HepG2 (cell line): Measurements from ENCODE around the gene NIFK. TPM values are rescaled to one million over a fixed set of nuclear protein-coding genes. Genes with fewer than 3 reads are reported as not detected.

ENCODE experiments used
- ATAC-seq: fragments of 200-7000 bp; cut with Tn5 transposase; 3 replicates; pipeline ENCODE4 v1.9.1; 2020; ENCODE audit warnings: mild to moderate bottlenecking, moderate library complexity
- BruUV-seq: library from RNA; stranded (reverse); fragments of 400-500 nt; replicated peaks from 2 replicates; lab custom pipeline; 2021; lab: Mats Ljungman, UMichigan
- CTCF ChIA-PET: fragments of 300-600 bp; formaldehyde crosslinking; extraction: SDS; loops from one replicate; lab custom pipeline; 2021; ENCODE audit warnings: low total read pairs, inconsistent platforms, low intra/inter-chr PET ratio; lab: Yijun Ruan, JAX
- POLR2A ChIA-PET: fragments of 350-600 bp; sonication (Branson Sonifier 250); formaldehyde crosslinking; loops from one replicate; lab custom pipeline; 2020; ENCODE audit warnings: antibody characterized with exemption, inconsistent platforms; lab: Yijun Ruan, JAX
- DNase-seq: peaks from one replicate; pipeline ENCODE4 v3.0.0-alpha.2; 2015; ENCODE audit warnings: low spot score
- FAIRE-seq: peaks from 3 replicates; lab custom pipeline; 2011; peaks lifted over from hg19 to GRCh38; lab: Jason Lieb, UNC
- H2AFZ ChIP-seq: one replicate; pipeline ENCODE4 v1.6.1; 2011; ENCODE audit warnings: low read length, inconsistent platforms
- H3K27ac ChIP-seq: fragments of 300-600 bp; 3 replicates; pipeline ENCODE4 v1.8.0; 2011; ENCODE audit warnings: mixed run types, mild to moderate bottlenecking, mixed read lengths, low read length, inconsistent platforms; ENCODE audit not compliant: insufficient read depth; ENCODE audit errors: extremely low read length
- H3K27me3 ChIP-seq, 2 experiments: fragments of 200-600 bp in 1 of 2; 2 replicates in 1 of 2; 3 replicates in 1 of 2; pipeline versions ENCODE4 v1.6.0 to v1.8.0; 2011; ENCODE audit warnings: low read length in 2 of 2, mild to moderate bottlenecking in 2 of 2, moderate library complexity in 2 of 2, inconsistent platforms in 1 of 2; ENCODE audit not compliant: insufficient read depth in 2 of 2, control insufficient read depth in 1 of 2
- H3K36me3 ChIP-seq, 2 experiments: fragments of 200-600 bp in 1 of 2; replicated peaks in 1 of 2; 2 replicates in 1 of 2; 3 replicates in 1 of 2; pipeline versions ENCODE4 v1.5.1 to v1.8.0; 2011; ENCODE audit warnings: low read length in 2 of 2, inconsistent platforms in 1 of 2; ENCODE audit not compliant: insufficient read depth in 2 of 2, control insufficient read depth in 1 of 2
- H3K4me1 ChIP-seq: 2 replicates; pipeline ENCODE4 v1.5.1; 2012; ENCODE audit warnings: low read length, inconsistent platforms; ENCODE audit not compliant: insufficient read depth
- H3K4me2 ChIP-seq: 2 replicates; pipeline ENCODE4 v1.6.0; 2011; ENCODE audit warnings: low read depth, low read length, inconsistent platforms
- H3K4me3 ChIP-seq, 3 experiments: fragments of 200-600 bp in 1 of 3; sonication (generic), shearing (Covaris generic) in 1 of 3; replicated peaks in 1 of 3; 2 replicates each; pipeline ENCODE4 v1.5.1; 2011 to 2016; ENCODE audit warnings: low read length in 3 of 3, inconsistent platforms in 2 of 3, low read depth in 2 of 3, mild to moderate bottlenecking in 2 of 3, control low read depth in 1 of 3, mixed read lengths in 1 of 3; ENCODE audit not compliant: insufficient read depth in 1 of 3
- H3K79me2 ChIP-seq: one replicate; pipeline ENCODE4 v1.6.1; 2011; ENCODE audit warnings: low read length, inconsistent platforms; ENCODE audit not compliant: insufficient read depth
- H3K9ac ChIP-seq: 2 replicates; pipeline ENCODE4 v1.6.0; 2011; ENCODE audit warnings: mild to moderate bottlenecking, low read depth, low read length, inconsistent platforms; ENCODE audit not compliant: insufficient read depth
- H3K9me3 ChIP-seq: 2 replicates; pipeline ENCODE4 v1.5.1; 2012; ENCODE audit warnings: mild to moderate bottlenecking, low read length
- H4K20me1 ChIP-seq: 2 replicates; pipeline ENCODE4 v1.6.0; 2011; ENCODE audit warnings: inconsistent platforms, mild to moderate bottlenecking, low read length, moderate library complexity; ENCODE audit not compliant: insufficient read depth
- ATRX ChIP-seq: sonication (generic); formaldehyde crosslinking; IDR thresholded peaks from 2 replicates; pipeline ENCODE4 v1.4.0; 2020; ENCODE audit warnings: missing genetic modification reagents, borderline replicate concordance
- HHEX ChIP-seq: IDR thresholded peaks from 2 replicates; pipeline ENCODE4 v1.6.1; 2016; ENCODE audit warnings: control low read depth
- HMG20A ChIP-seq: IDR thresholded peaks from 2 replicates; pipeline ENCODE4 v1.6.1; 2016; ENCODE audit warnings: borderline replicate concordance
- LCORL ChIP-seq, 2 experiments: fragments of 450-650 bp in 1 of 2; sonication (generic) in 1 of 2; formaldehyde crosslinking in 1 of 2; IDR thresholded peaks; 2 replicates each; pipeline versions ENCODE4 v1.5.0 to v1.6.1; 2017 to 2020; ENCODE audit warnings: antibody characterized with exemption in 1 of 2, missing genetic modification reagents in 1 of 2
- SRSF1 ChIP-seq: fragments of 200-400 bp; formaldehyde crosslinking; optimal IDR thresholded peaks from 2 replicates; pipeline ENCODE3; 2017; ENCODE audit warnings: mild to moderate bottlenecking, low read depth, low read length, moderate library complexity
- ZBTB39 ChIP-seq: sonication (generic); formaldehyde crosslinking; IDR thresholded peaks from 2 replicates; pipeline ENCODE4 v1.5.0; 2020; ENCODE audit warnings: missing genetic modification reagents
- ZNF446 ChIP-seq: sonication (generic); formaldehyde crosslinking; IDR thresholded peaks from 2 replicates; pipeline ENCODE4 v1.5.0; 2020; ENCODE audit warnings: mild to moderate bottlenecking, missing genetic modification reagents
- ZNF503 ChIP-seq: sonication (generic); formaldehyde crosslinking; IDR thresholded peaks from 2 replicates; pipeline ENCODE4 v1.4.0; 2020; ENCODE audit warnings: missing genetic modification reagents
- ZNF510 ChIP-seq: sonication (generic); formaldehyde crosslinking; IDR thresholded peaks from 2 replicates; pipeline ENCODE4 v1.4.0; 2020; ENCODE audit warnings: low read depth, mild to moderate bottlenecking, missing genetic modification reagents
- ZNF646 ChIP-seq: sonication (generic); formaldehyde crosslinking; IDR thresholded peaks from 2 replicates; pipeline ENCODE4 v1.9.0; 2021; ENCODE audit warnings: mild to moderate bottlenecking, missing genetic modification reagents
- WGBS: methylation state at CpG from one replicate; pipeline ENCODE4 v1.1.6; 2017; ENCODE audit warnings: low lambda C conversion rate; 5-methylcytosine and 5-hydroxymethylcytosine counted together
- in situ Hi-C: cut with HindIII; loops from 2 replicates; pipeline ENCODE4 v1.10.0; 2017; ENCODE audit warnings: low pct_unique_long_range_greater_than_20kb; ENCODE audit not compliant: extremely low pct_ligation_motif_present
- intact Hi-C: fragments of 100-400 bp; cut with micrococcal nuclease; formaldehyde crosslinking; loops from one replicate; pipeline ENCODE4 v1.10.0; 2022; ENCODE audit not compliant: unreplicated experiment
- polyA plus RNA-seq, 8 experiments: library from polyadenylated mRNA; depleted of rRNA in 3 of 8; stranded (reverse) in 7 of 8; unstranded in 1 of 8; fragments of >200 nt; fragmentation: Illumina TruSeq in 4 of 8; extraction: Trizol in 4 of 8; gene quantifications; 2 replicates each; pipeline versions ENCODE4 v1.2.1 to v1.2.3, GENCODE V29; 2011 to 2016; ENCODE audit warnings: low read depth in 4 of 8, missing spikeins in 1 of 8, mixed read lengths in 1 of 8; ENCODE audit not compliant: insufficient read depth in 1 of 8
- total RNA-seq, 5 experiments: library from RNA; depleted of rRNA; stranded (reverse); fragments of >200 nt; fragmentation: Illumina TruSeq; extraction: Trizol; gene quantifications; 2 replicates each; pipeline ENCODE4 v1.2.3, GENCODE V29; 2016; ENCODE audit warnings: low read depth in 1 of 5

Gene NIFK
- total and polyA plus RNA-seq, 2 of the 13 experiments (the other 11 are each of a cell fraction or from before 2014, with no cell fraction given), result 19.6 to 105 TPM

- TF ChIP-seq ZNF446 (no peak), SRSF1 (no peak)
Observed at GRCh38 chr2:121776361-121776760, 39.7 kb upstream of the NIFK start (continued).

- Histone ChIP-seq H3K9ac (no peak overlapping the region), H2AFZ (no peak overlapping the region), H3K79me2 (no peaks in the 10 kb centered on the region), H3K36me3 (no peaks in the 10 kb centered on the region), H4K20me1 (no peaks in the 10 kb centered on the region), H3K4me2 (no peak overlapping the region), H3K4me3 (no peak overlapping the region), H3K4me1 (peaks cover 60% of the 10 kb centered on the region), H3K27ac (no peak overlapping the region), H3K27me3 (no peaks in the 10 kb centered on the region; a peak in 1 of 5 replicates), H3K9me3 (no peaks in the 10 kb centered on the region)
- no peak for DNase-seq
- in situ Hi-C loops (no loop called here), intact Hi-C loops (no loop called here)
- no peak for FAIRE-seq
- WGBS, result 76% methylated on average over 13 of the region's 13 CpGs
- no peak for ATAC-seq
- BruUV-seq, result no TSS peak
- POLR2A ChIA-PET, result interaction anchor here (0.7 kb wide), 1 partner anchor 75 kb away, joined by 3 read pairs; no protein-coding TSS in a partner anchor
- CTCF ChIA-PET, result no interaction called here
- TF ChIP-seq ATRX (CRISPR knock-in tag) (no peak), ZNF503 (CRISPR knock-in tag) (no peak), HHEX (CRISPR knock-in tag) (no peak), LCORL (IDR thresholded peaks at IDR 0.05) (no peak), LCORL (CRISPR knock-in tag; IDR thresholded peaks at IDR 0.05) (no peak), HMG20A (CRISPR knock-in tag) (no peak), ZNF646 (CRISPR knock-in tag) (no peak), ZNF510 (CRISPR knock-in tag) (no peak), ZBTB39 (CRISPR knock-in tag) (no peak)
Observed at GRCh38 chr2:121774235-121774634, 37.6 kb upstream of the NIFK start.
